NCI-H748 (cell line): ENCODE data around the gene ETHE1.

Experiments
- DNase-seq: peaks from one replicate; lab custom pipeline; 2025; ENCODE audit not compliant: unreplicated experiment; lab: John Stamatoyannopoulos, UW

ETHE1 gene

DNA sequence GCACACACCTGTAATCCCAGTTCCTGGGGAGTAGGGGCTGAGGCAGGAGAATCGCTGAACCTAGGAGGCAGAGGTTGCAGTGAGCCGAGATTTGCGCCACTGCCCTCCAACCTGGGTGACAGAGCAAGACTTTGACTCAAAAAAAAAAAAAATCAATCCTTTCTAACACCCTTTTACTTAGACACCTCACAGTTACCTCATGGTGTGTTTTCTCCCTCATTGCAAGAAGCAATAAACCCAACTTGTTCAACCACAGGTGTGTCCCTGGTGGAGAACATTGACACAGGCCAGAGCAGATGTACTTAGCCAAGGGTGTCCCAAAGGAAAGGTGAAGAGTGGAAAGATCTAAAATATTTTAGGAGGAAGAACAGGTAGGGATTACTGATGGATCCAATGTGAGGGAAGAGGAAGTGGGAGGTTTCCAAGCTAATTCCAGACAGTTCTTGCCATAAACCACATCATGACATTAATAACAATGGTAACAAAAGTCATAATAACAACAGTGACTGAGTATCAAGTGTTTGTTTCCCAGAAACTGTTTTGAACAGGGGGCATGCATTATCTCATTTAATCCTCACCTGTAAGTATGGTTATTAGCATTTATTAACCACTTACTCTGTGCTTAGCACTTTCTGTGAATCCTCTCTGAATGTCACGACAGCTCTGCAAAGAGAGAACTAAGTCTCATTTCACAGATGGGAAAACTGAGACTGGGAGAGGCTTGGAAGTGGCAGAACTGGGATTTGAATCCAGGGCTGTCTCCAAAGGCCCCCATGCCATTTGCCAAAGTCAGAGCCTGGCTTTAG is 58.4 kb downstream of the ETHE1 start:
- DNase-seq = no peak

DNA sequence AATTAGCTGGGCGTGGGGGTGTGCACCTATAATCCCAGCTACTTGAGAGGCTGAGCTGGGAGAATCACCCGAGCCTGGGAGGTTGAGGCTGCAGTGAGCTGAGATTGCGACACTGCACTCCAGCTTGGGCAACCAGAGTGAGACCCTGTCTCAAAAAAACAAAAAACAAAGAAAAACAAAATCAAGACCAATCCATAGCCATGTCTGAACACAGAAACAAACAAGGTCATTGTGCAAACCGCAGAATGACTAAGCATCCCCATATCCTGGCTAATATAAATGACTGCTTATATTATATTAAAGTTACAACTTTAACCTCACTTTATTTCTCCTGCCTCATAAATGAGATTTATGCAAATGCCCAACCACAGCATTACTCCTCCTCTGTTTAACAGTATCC is 59.3 kb downstream of the ETHE1 start:
- DNase-seq = no peak

DNA sequence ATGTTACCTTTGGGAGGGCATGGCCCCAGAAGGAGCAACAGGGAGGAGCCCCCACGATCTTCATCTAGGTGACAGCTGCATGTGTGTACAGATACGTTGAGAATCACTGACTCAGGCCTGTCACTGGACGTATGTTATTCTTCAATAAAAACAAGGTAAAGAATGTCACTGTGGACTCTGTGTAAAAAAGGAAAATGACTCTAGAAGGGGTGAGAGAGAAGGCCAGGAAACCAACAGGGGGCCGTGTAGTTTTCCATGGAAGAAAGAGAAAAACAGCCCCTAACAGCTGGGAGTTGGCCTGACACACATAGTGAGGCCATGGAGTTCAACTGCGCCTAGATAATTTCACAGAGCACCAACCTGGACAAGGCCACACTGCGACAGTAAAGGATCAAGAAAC is 59.7 kb downstream of the ETHE1 start:
- no peak for DNase-seq

DNA sequence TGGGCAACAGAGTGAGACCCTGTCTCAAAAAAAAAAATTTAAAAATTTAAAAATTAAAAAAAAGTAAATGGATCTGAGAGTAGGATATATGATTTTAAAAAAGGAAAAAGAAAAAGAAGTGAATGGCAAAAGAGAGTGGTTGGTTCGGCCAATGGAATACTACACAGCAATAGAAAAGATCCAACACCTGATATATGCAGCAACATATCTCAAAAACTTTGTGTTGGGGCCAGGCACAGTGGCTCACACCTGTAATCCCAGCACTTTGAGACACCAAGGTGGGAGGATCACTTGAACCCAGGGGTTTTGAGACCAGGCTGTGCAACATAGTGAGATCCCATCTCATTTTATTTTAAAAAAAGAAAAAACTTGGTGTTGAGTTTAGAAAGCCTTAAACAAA is 60.2 kb downstream of the ETHE1 start:
- DNase-seq = no peak

DNA sequence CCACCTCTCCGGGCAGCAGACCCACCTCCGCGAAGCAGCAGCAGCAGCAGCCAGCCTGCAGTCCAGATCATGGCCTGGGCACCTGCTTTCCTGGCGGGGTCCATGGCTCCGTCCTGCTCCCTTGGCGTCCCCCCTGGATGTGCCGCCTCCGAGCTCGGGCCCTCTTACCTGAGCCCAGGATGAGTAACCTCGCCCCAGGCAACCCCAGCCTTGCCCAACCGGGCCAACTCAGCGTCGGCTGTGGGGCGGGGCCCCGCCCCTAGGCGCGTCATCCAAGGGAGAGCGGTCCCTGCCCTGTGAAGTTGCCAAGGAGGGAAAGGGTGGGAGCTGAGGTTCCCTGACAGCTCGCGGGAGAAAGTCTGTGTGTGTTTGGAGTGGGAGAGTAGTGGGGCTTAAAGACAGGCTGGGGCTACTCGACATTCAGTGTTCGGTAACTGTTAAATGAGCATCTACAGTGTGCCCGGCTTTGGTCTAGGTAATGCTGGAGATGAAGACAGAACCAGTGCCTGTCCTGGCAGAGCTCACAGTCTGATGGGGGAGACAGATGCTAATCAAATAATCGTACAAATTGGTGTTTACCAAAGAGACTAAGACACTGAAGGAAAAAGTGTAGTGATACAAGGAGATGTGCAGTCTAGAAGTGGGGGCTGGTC is 61.4 kb downstream of the ETHE1 start, which contains the start of gene LYPD3:
LYPD3 (minus strand) TSS at position 141 of the 653 bp plus-strand sequence; CDS start at position 104, 37 bp downstream.
- DNase-seq = peak; percentile 21

DNA sequence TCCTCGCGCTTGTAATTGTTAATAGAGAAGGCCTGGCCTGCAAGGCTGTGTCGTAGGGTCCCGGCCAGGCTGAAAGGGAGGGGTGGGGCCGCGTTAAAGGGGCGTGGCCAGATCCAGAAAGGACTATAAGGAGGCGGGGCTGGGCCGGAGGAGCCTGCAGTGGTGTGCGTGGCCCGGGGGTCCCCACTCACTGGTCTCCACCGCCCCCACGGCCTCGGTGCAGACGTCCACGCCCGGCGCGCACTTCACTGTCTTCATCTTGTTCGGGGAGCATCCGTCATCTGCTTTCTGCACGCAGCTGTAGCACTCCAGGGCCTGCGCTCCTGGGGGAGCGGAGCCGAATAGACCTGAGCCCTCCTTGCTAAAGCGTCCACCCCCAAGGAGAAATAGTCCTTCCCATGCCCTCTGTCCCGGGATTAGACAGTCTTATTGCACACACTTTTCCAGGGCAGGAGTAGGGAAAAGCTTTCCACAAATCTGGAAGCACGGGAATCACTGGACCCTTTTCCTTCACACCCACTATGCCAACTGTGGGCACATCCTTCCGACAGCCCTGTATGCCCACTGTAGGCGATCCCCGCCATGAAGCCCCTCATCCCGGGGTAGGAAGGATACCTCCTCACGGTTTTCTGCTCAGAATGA is 62.7 kb downstream of the ETHE1 start:
- DNase-seq = no peak

DNA sequence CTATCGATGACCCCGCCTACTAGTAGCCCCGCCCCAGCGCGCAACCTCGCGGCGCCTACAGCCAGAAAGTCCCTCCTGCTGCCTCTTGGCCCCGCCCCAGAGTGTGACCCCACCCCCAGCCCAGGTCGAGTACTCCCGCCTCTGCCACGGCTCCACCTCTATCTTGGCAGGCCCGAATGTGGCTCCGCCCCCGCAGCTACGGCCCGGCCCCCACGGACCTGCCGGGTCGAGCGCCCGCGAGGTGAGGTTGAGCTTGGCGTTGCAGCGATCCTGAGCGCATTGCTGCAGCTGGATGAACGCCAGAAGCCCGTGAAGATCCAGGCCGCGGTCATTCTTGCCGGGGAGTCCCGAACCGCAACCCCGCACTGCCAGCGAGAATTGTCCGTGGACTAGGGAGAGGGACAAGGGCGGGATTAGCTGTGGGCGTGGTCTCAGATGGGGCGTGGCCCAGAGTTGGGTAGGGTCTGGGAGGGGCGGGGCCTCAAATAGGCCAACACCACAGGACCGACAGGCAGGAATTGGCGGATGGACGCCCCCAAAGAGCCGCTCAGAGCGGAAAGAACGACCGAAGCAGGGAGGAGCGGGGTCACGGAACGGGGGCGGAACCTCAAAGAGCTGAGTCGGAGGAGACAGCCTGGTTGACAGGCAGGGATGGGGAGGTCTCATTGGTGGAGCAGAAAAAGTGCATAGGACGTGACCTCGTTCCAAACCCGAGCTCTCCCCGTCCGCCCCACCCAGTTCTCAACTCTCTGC is 63.4 kb downstream of the ETHE1 start:
- peak; percentile 98 for DNase-seq

DNA sequence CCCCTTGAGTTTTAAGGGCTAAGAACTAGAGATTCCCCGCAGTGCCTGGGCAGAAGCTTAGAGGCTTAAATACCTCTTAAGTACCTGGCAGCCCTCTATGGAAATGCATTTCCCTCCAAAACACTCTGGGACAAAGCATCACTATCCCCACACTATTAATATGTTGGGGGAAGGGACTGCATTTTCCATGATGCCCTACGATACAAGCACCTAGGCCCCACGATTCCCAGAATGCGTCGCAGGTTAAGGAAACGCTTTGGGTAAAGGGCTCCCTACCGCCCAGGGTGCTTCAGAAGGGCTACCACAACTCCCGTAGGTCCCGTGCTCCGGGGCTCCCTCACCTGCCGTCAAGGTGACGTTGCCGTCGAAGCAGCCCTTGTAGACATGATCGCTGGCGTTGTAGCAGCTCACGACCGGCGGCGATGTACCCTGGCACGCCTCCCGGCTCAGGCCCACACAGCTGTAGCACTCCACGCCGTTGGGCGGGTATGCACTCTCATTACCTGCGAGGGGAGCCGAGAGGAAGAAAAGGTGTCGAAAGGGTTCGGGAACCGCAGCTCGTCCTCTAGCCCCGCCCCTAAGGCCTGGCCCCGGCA is 64.1 kb downstream of the ETHE1 start:
- DNase-seq = no peak

DNA sequence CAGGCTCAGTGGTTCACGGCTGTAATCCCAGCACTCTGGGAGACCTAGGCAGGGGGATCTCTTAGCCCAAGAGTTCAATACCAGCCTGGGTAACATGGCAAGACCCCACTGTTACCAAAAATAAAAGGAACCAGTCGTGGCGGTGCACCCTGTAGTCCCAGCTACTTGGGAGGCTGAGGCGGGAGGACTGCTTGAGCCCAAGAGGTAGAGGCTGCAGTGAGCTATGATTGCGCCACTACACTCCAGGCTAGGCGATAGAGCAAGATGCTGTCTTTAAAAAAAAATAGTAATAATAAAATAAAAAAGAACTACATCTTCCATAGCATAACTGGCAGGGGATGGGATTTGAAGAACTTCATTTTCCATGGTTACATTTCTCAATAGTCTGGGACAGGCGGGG is 64.6 kb downstream of the ETHE1 start:
- DNase-seq = no peak

DNA sequence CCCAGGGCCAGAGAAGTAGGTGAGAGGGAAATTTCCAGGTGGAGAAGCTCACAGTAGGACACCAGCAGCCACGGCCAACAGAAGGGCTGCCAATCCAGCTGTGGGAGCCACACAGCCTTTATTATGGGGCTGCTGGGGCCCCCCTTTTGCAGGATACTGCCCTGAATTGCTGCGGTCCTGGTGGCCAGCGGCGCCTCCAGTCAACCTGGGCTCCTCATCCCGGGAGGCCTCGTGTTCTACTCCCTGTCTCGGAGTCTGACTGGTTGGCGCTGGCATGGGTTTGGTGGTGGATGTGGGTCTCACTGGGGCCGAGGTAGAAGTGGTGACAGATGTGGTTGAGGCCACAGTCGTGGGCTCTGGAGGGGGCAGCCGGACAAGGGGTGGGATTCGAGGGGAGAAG is 65.7 kb downstream of the ETHE1 start:
- DNase-seq = no peak

DNA sequence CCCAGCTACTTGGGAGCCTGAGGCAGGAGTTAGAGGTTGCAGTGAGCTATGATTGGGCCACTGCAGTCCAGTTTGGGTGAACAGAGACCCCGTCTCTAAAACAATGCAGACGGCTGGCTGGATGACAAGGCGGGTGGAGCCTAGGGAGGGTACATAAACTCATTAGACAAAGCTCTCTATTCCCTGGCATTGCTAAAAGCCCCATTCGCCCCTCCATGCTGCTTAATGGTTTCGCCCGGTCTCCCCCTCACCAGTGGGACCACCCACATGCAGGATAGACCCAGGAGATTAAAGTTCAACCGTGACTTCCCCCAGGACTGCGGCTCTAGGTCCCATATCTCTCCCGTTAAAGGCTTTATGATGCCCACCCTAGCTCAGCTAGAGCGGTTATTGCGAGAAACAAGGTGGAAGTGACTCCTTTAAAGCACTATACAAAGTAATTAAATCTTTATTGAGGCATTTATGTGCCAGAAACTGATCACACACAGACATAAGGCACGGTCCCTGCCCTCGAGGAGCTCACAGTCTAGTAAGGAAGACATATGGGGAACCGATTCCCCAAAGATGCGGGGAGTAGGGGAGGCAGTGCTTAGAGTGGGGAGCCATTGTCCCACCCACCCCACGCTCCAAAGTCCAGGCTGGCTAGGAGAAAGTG is 66.5 kb downstream of the ETHE1 start:
- DNase-seq = no peak

DNA sequence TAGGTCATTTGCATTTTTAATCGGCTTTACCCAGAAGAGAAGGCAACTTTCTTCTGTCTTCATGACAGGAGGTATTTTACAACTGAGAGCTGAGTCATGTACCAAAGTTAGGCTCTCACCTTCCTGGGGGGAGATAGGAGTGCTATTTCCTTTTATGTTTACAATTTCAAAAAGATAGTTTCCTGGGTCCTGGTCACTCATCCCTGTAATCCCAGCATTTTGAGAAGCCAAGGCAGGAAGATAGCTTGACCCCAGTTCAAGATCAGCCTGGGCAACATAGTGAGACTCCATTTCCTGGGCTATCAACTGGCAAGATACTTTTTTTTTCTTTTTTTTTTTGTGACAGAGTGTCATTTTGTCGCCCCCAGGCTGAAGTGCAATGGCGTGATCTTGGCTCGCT is 69.2 kb downstream of the ETHE1 start:
- DNase-seq = no peak
